COLO668 (cell line): ENCODE data around the gene CBFA2T2.
"Not testable (repeated sequence)": the region's sequence is repeated elsewhere in the genome, so short reads cannot be mapped to it uniquely, and the experiment has no call there.

Experiments
- DNase-seq: peaks from one replicate; lab custom pipeline; 2025; ENCODE audit not compliant: unreplicated experiment; lab: John Stamatoyannopoulos, UW

The CBFA2T2 gene

GRCh38 chr20:33501000-33501399 is 11.1 kb downstream of the CBFA2T2 start:
- no peak for DNase-seq

GRCh38 chr20:33503564-33503963 is 13.7 kb downstream of the CBFA2T2 start:
- no peak for DNase-seq

- DNase-seq: no peak
These were observed 16.7 kb downstream of the CBFA2T2 start for GRCh38 chr20:33506576-33506975.

DNA sequence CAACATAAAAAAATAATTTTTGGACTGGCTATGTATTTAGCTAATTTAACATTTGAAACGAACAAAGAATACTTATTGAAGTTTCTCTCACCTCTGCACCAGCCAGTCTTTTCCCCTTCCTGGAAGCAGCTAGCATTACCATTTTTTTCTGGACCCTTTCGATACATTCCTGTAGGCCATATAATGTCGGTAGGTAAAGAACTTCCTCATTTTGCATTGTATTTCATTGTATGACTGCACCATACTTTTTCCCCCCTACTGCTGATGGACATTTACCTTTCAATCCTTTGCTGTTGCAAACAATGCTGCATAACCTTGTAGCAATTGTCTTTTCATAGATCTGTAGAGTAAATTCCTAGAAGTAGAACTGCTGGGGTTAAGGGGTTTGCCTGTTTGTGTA is 17.6 kb downstream of the CBFA2T2 start:
- DNase-seq: no peak

GRCh38 chr20:33508015-33508414 is 18.1 kb downstream of the CBFA2T2 start:
- not testable (repeated sequence) for DNase-seq

DNA sequence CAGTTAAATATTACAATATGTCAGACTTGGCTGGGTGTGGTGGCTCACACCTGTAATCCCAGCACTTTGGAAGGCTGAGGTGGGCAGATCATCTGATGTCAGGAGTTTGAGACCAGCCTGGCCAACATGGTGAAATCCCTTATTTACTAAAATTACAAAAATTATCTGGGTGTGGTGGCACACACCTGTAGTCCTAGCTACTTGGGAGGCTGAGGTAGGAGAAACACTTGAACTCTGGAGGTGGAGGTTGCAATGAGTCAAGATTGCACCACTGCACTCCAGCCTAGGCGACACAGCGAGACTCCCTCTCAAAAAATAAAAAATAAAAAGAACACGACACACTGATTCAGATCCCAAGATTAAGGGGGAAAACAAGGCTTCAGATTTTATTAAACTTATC is 19.2 kb downstream of the CBFA2T2 start:
- not testable (repeated sequence) for DNase-seq

DNA sequence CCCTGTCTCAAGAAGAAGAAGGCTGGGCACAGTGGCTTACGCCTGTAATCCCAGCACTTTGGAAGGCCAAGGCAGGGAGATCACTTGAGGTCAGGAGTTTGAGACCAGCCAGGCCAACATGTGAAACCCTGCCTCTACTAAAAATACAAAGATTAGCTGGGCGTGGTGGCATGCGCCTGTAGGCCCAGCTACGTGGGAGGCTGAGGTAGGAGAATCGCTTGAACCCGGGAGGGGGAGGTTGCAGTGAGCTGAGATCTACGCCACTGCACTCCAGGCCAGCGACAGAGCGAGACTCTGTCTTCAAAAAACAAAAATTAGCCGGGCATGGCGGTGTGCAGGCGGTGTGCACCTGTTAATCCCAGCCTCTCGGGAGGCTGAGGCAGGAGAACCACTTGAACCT is 22.0 kb downstream of the CBFA2T2 start:
- DNase-seq: not testable (repeated sequence)

DNA sequence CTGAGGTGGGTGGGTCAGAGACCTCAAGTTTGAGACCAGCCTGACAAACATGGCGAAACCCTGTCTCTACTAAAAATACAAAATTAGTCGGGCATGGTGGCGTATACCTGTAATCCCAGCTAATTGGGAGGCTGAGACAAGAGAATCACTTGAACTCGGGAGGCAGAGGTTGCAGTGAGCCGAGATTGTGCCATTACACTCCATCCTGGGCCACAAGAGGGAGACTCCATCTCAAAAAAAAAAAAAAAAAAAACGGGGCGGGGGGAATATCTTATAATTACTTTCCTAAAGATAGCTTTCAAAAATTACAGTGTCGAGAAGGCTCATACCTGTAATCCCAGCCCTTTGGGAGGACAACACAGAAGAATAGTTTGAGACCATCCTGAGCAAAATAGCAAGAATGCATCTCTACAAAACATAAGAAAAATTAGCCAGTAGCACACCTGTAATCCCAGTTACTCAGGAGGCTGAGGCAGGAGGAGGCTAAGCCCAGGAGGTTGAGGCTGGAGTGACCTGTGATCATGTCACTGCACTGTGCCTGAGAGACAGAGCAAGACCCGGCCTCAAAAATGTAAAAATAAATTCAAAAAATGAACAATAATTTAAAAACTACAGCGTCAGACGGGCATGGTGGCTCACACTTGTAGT is 25.8 kb downstream of the CBFA2T2 start:
- no peak for DNase-seq

DNA sequence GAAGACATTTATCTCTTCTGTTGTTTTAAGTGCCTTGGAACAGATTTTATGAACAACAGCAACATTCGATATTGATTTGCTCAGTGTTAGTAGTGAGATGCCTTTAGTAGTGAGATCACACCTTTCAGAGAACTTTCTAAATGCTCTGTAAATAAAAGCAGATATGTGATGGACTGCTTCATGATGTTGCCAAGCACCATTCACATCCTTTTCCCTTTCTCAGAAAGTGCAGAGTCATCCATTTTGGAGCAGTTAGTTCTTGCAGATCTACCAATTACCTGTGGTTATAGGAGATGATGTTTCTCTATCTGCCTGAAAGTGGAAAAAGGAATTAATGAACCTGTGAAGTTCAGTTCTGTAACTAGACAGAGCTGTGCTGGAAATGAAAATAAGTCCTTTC is 27.0 kb downstream of the CBFA2T2 start:
- DNase-seq: peak; percentile 15

- DNase-seq: peak; percentile 43
These were observed 28.2 kb downstream of the CBFA2T2 start for GRCh38 chr20:33518071-33518470.

- DNase-seq: peak; percentile 92
These were observed 31.6 kb downstream of the CBFA2T2 start for GRCh38 chr20:33521461-33521860.

- DNase-seq: no peak
These were observed 32.4 kb downstream of the CBFA2T2 start for GRCh38 chr20:33522256-33522820.

DNA sequence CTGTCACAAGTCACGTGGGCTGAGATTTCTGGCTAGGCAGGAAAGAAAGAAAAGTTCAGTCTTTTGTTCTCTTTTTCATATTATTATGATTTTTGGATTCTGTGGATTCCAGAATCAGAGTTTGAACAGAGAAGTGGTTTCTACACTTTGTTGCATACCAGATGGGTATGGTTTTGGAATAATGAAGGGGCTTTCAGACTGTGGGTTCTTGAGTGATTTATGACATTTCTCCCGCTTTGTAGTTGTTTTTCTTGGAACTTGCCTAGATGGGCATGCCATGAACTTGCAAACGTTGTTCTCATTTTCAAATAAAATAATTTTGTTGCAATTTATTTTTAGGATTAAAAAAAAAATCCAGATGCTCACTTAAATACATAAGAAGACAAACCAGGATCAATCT is 34.4 kb downstream of the CBFA2T2 start:
- no peak for DNase-seq

- DNase-seq: no peak
These were observed 36.9 kb downstream of the CBFA2T2 start for GRCh38 chr20:33526769-33527168.

GRCh38 chr20:33531047-33531877 is 41.4 kb downstream of the CBFA2T2 start:
- no peak for DNase-seq

DNA sequence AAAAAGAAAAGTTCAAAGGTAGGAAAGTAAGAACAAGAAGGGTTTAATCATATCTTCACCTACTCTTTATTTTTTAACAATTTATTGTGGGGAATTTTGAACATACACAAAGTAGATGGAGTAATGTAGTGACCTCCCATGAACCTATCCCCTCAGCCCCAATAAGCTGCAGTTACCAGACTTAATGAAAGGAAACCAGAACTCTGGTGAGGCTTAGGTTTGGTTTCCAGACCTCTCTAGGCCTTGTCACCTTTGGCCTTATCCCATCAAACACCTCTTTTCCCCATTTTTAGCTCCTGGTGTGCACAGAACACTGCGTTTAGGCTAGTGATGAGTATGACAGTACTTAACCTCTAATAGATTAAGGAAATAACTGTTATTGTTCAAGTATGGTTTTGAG is 42.0 kb downstream of the CBFA2T2 start:
- DNase-seq: no peak

- DNase-seq: no peak
These were observed 43.0 kb downstream of the CBFA2T2 start for GRCh38 chr20:33532753-33533459.

DNA sequence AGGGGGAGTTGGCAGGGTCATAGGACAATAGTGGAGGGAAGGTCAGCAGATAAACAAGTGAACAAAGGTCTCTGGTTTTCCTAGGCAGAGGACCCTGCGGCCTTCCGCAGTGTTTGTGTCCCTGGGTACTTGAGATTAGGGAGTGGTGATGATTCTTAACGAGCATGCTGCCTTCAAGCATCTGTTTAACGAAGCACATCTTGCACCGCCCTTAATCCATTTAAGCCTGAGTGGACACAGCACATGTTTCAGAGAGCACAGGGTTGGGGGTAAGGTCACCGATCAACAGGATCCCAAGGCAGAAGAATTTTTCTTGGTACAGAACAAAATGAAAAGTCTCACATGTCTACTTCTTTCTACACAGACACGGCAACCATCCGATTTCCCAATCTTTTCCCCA is 45.8 kb downstream of the CBFA2T2 start:
- DNase-seq: not testable (repeated sequence)

GRCh38 chr20:33537608-33538007 is 47.7 kb downstream of the CBFA2T2 start:
- no peak for DNase-seq

GRCh38 chr20:33539129-33539528 is 49.2 kb downstream of the CBFA2T2 start:
- no peak for DNase-seq

- DNase-seq: no peak
These were observed 50.5 kb downstream of the CBFA2T2 start for GRCh38 chr20:33540427-33540826.

DNA sequence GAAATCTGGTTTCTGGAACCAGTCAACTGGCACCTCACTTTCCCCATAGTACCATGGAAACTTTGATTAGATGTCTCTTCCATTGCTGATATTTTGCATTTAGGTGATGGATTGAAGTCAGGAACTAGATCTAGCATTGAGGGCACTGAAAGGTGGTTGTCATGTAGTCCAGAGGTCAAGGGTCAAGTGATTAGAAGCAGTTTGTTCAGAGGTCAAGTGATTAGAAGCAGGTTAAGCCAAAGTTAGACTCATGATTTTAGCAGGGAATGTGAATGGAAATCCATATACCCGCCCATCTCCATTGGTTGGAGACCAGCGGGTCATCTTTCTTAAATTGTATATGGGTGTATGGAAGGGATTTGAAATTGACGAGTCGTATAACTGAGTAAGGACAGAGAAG is 51.2 kb downstream of the CBFA2T2 start:
- DNase-seq: no peak
